Measurements from ENCODE around the gene TRMT44.

DNA sequence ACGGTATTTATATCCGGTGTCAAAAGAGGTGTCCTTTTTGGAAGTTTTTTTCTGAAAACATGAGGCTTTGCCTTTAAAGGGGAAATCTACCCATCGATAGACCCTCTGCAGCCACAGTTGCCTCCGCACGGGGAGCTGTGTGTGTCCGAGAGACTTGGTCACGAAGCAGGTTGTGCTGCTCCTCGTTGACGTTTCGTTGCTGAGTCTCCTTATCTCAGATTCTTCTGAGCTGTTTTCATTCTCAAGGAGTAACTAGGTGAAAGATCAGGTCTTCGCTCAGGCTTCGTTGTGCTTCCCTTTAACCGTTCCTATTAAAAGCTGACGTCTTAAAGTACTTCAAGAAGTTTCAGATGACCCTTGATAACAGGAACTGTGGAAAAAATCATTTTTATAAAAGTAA is 23.8 kb downstream of the TRMT44 start:
- no peak for TF ChIP-seq POLR2A (IDR thresholded peaks at IDR 0.05)
- TF ChIP-seq, protein P1, sequence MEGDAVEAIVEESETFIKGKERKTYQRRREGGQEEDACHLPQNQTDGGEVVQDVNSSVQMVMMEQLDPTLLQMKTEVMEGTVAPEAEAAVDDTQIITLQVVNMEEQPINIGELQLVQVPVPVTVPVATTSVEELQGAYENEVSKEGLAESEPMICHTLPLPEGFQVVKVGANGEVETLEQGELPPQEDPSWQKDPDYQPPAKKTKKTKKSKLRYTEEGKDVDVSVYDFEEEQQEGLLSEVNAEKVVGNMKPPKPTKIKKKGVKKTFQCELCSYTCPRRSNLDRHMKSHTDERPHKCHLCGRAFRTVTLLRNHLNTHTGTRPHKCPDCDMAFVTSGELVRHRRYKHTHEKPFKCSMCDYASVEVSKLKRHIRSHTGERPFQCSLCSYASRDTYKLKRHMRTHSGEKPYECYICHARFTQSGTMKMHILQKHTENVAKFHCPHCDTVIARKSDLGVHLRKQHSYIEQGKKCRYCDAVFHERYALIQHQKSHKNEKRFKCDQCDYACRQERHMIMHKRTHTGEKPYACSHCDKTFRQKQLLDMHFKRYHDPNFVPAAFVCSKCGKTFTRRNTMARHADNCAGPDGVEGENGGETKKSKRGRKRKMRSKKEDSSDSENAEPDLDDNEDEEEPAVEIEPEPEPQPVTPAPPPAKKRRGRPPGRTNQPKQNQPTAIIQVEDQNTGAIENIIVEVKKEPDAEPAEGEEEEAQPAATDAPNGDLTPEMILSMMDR (IDR thresholded peaks at IDR 0.05) = no peak

All from adrenal gland (tissue), 5 donors.